Activated CD4-positive, alpha-beta T cell treated with anti-CD3 and anti-CD28 coated beads, Interleukin-2, amount 50 U/mL, for 16 hours (primary cell): ENCODE data around the gene SLC25A22.

Experiments used
- DNase-seq: peaks from one replicate; pipeline ENCODE4 v3.0.0-alpha.2; 2020

The SLC25A22 gene

GRCh38 chr11:833849-834311 is 35.8 kb upstream of the SLC25A22 start:
- DNase-seq: no peak

- DNase-seq: no peak
These were observed 35.2 kb upstream of the SLC25A22 start for GRCh38 chr11:833114-833791.

GRCh38 chr11:832529-833113 is 34.5 kb upstream of the SLC25A22 start, which contains the start of gene CD151:
TSS of gene CD151 (plus strand) at chr11:832952. CDS start at chr11:836070, 3,118 bp downstream.
- DNase-seq: no peak

GRCh38 chr11:831961-832528 is 34.0 kb upstream of the SLC25A22 start:
- DNase-seq: no peak

GRCh38 chr11:831118-831864 is 33.2 kb upstream of the SLC25A22 start:
- no peak for DNase-seq

- peak; percentile 62 for DNase-seq
These were observed 32.4 kb upstream of the SLC25A22 start for GRCh38 chr11:830295-831117.

GRCh38 chr11:829847-830294 is 31.8 kb upstream of the SLC25A22 start:
- no peak for DNase-seq

GRCh38 chr11:829176-829846 is 31.2 kb upstream of the SLC25A22 start:
- no peak for DNase-seq

GRCh38 chr11:828506-829175 is 30.6 kb upstream of the SLC25A22 start:
- no peak for DNase-seq

- no peak for DNase-seq
These were observed 29.8 kb upstream of the SLC25A22 start, which contains the start of gene CRACR2B for GRCh38 chr11:827897-828192. TSS of gene CRACR2B (plus strand) at chr11:827919. CDS start at chr11:828608, 689 bp downstream.

- no peak for DNase-seq
These were observed 29.2 kb upstream of the SLC25A22 start for GRCh38 chr11:827146-827896.

- DNase-seq: no peak
These were observed 28.7 kb upstream of the SLC25A22 start for GRCh38 chr11:826836-827145.

- DNase-seq: no peak
These were observed 28.1 kb upstream of the SLC25A22 start for GRCh38 chr11:826227-826621.

GRCh38 chr11:825366-826226 is 27.5 kb upstream of the SLC25A22 start:
- no peak for DNase-seq

- no peak for DNase-seq
These were observed 26.9 kb upstream of the SLC25A22 start for GRCh38 chr11:824942-825341.

- DNase-seq: no peak
These were observed 26.3 kb upstream of the SLC25A22 start for GRCh38 chr11:824292-824880.

GRCh38 chr11:823441-824291 is 25.6 kb upstream of the SLC25A22 start:
- no peak for DNase-seq
